Osteocyte (in vitro differentiated cells): ENCODE measurements around the gene RAB19. TPM values are rescaled to one million over a fixed set of nuclear protein-coding genes. Genes with fewer than 3 reads are reported as not detected.

Experiments
- DNase-seq: peaks from one replicate; pipeline ENCODE4 v3.0.0; 2021; ENCODE audit warnings: mixed read lengths; ENCODE audit not compliant: unreplicated experiment; ENCODE audit errors: extremely low spot score
- H3K27ac Mint-ChIP-seq: one replicate; pipeline ENCODE4 v1.8.0; 2021; ENCODE audit warnings: mild to moderate bottlenecking, mixed read lengths; ENCODE audit not compliant: unreplicated experiment
- H3K27me3 Mint-ChIP-seq: one replicate; pipeline ENCODE4 v1.8.0; 2021; ENCODE audit warnings: mixed read lengths; ENCODE audit not compliant: unreplicated experiment
- H3K36me3 Mint-ChIP-seq: one replicate; pipeline ENCODE4 v1.8.0; 2021; ENCODE audit warnings: mixed read lengths; ENCODE audit not compliant: unreplicated experiment
- H3K4me1 Mint-ChIP-seq: one replicate; pipeline ENCODE4 v1.8.0; 2021; ENCODE audit warnings: mixed read lengths; ENCODE audit not compliant: unreplicated experiment
- H3K4me3 Mint-ChIP-seq: one replicate; pipeline ENCODE4 v1.8.0; 2021; ENCODE audit warnings: mild to moderate bottlenecking, moderate library complexity, mixed read lengths; ENCODE audit not compliant: unreplicated experiment
- H3K9me3 Mint-ChIP-seq: one replicate; pipeline ENCODE4 v1.8.0; 2021; ENCODE audit warnings: mixed read lengths; ENCODE audit not compliant: unreplicated experiment
- CTCF ChIP-seq: fragments of 200-600 bp; sonication (generic); IDR thresholded peaks from 2 replicates; pipeline ENCODE4 v1.5.0; 2021; ENCODE audit warnings: antibody characterized with exemption, mild to moderate bottlenecking, moderate library complexity
- total RNA-seq: library from RNA; stranded (reverse); gene quantifications from 2 replicates; pipeline ENCODE4 v1.2.1, GENCODE V29; 2021

The RAB19 gene
- total RNA-seq, 1 donor from 2014 or later: not detected

- H3K27me3 Mint-ChIP-seq: no peaks in the 10 kb centered on the region
- DNase-seq: no peak
- no peak for TF ChIP-seq CTCF
- no peak overlapping the region for H3K4me3 Mint-ChIP-seq
- H3K4me1 Mint-ChIP-seq: peaks cover 12% of the 10 kb centered on the region
- peak overlapping the region; percentile 54 for H3K27ac Mint-ChIP-seq
- H3K36me3 Mint-ChIP-seq: peaks cover 10% of the 10 kb centered on the region
- H3K9me3 Mint-ChIP-seq: no peaks in the 10 kb centered on the region
These were observed 18.8 kb upstream of the RAB19 start for GRCh38 chr7:140384894-140385545.

GRCh38 chr7:140389445-140389844, 14.4 kb upstream of the RAB19 start:
- Mint-ChIP-seq H3K9me3 (no peaks in the 10 kb centered on the region), H3K27me3 (no peaks in the 10 kb centered on the region), H3K27ac (no peak overlapping the region), H3K4me1 (peaks cover 12% of the 10 kb centered on the region), H3K36me3 (no peaks in the 10 kb centered on the region), H3K4me3 (no peak overlapping the region)
- no peak for DNase-seq
- TF ChIP-seq CTCF: no peak

GRCh38 chr7:140390034-140390433, 13.8 kb upstream of the RAB19 start:
- no peak overlapping the region for H3K27ac Mint-ChIP-seq
- H3K27me3 Mint-ChIP-seq: no peaks in the 10 kb centered on the region
- H3K36me3 Mint-ChIP-seq: no peaks in the 10 kb centered on the region
- no peaks in the 10 kb centered on the region for H3K9me3 Mint-ChIP-seq
- no peak for DNase-seq
- peaks cover 7% of the 10 kb centered on the region for H3K4me1 Mint-ChIP-seq
- TF ChIP-seq CTCF: no peak
- H3K4me3 Mint-ChIP-seq: no peak overlapping the region

GRCh38 chr7:140390466-140391190, 13.2 kb upstream of the RAB19 start:
- TF ChIP-seq CTCF: no peak
- Mint-ChIP-seq H3K9me3 (no peaks in the 10 kb centered on the region), H3K4me3 (no peak overlapping the region), H3K27ac (no peak overlapping the region), H3K4me1 (peaks cover 2% of the 10 kb centered on the region), H3K36me3 (no peaks in the 10 kb centered on the region), H3K27me3 (no peaks in the 10 kb centered on the region)
- no peak for DNase-seq

- no peaks in the 10 kb centered on the region for H3K27me3 Mint-ChIP-seq
- no peaks in the 10 kb centered on the region for H3K9me3 Mint-ChIP-seq
- TF ChIP-seq CTCF: no peak
These were observed 12.2 kb upstream of the RAB19 start for GRCh38 chr7:140391634-140392033.

More at GRCh38 chr7:140391634-140392033, 12.2 kb upstream of the RAB19 start:
- Mint-ChIP-seq H3K4me3 (no peak overlapping the region), H3K36me3 (no peaks in the 10 kb centered on the region), H3K4me1 (peaks cover 10% of the 10 kb centered on the region), H3K27ac (no peak overlapping the region)
- DNase-seq: no peak
